ENCODE data around the gene PTPRN2. TPM values are rescaled to one million over a fixed set of nuclear protein-coding genes. Genes with fewer than 3 reads are reported as not detected.

The PTPRN2 gene
- total and polyA plus RNA-seq, 2 of the 13 experiments (the other 11 are each of a cell fraction or from before 2014, with no cell fraction given) = 2.5 to 24.2 TPM

GRCh38 chr7:157752832-157753291 lies 834.8 kb downstream of the PTPRN2 start:
- Histone ChIP-seq H3K9ac (ENCODE audit: insufficient read depth, low read depth, low read length) (no peak overlapping the region), H3K4me2 (ENCODE audit: low read depth, low read length) (no peak overlapping the region), H3K27me3 (ENCODE audit: control insufficient read depth in 1 of 2, insufficient read depth in 2 of 2, low read length in 2 of 2) (no peaks in the 10 kb centered on the region; a peak in 2 of 5 replicates), H3K36me3 (replicated peaks in 1 of 2; ENCODE audit: control insufficient read depth in 1 of 2, insufficient read depth in 2 of 2, low read length in 2 of 2) (no peaks in the 10 kb centered on the region), H3K79me2 (ENCODE audit: insufficient read depth, low read length) (no peaks in the 10 kb centered on the region), H2AFZ (ENCODE audit: low read length) (no peak overlapping the region), H3K9me3 (ENCODE audit: low read length) (no peaks in the 10 kb centered on the region), H3K4me1 (ENCODE audit: insufficient read depth, low read length) (no peaks in the 10 kb centered on the region), H3K27ac (ENCODE audit: extremely low read length, insufficient read depth, low read length) (no peak overlapping the region), H3K4me3 (replicated peaks in 1 of 3; ENCODE audit: insufficient read depth in 1 of 3, low read depth in 2 of 3, low read length in 3 of 3) (no peak overlapping the region), H4K20me1 (ENCODE audit: insufficient read depth, low read length) (peaks cover 9% of the 10 kb centered on the region; the same call in 1 of the 2 replicates)
- WGBS (ENCODE audit: low lambda C conversion rate) = 71% methylated on average over 13 of the region's 18 CpGs
- ATAC-seq = no peak; the same call in 2 of the 3 replicates
- no TSS peak for BruUV-seq (replicated peaks)
- DNase-seq (ENCODE audit: low spot score) = no peak
- FAIRE-seq = no peak
- ChIA-PET POLR2A (no interaction called here), CTCF (ENCODE audit: low intra/inter-chr PET ratio, low total read pairs) (no interaction called here)
- intact Hi-C loops (cut with micrococcal nuclease; ENCODE audit: unreplicated experiment) = no loop called here
- in situ Hi-C loops (cut with HindIII; ENCODE audit: extremely low pct_ligation_motif_present, low pct_unique_long_range_greater_than_20kb) = no loop called here
- no peak for TF ChIP-seq GATAD1 (CRISPR knock-in tag; IDR thresholded peaks at IDR 0.05)
- TF ChIP-seq, protein P1, sequence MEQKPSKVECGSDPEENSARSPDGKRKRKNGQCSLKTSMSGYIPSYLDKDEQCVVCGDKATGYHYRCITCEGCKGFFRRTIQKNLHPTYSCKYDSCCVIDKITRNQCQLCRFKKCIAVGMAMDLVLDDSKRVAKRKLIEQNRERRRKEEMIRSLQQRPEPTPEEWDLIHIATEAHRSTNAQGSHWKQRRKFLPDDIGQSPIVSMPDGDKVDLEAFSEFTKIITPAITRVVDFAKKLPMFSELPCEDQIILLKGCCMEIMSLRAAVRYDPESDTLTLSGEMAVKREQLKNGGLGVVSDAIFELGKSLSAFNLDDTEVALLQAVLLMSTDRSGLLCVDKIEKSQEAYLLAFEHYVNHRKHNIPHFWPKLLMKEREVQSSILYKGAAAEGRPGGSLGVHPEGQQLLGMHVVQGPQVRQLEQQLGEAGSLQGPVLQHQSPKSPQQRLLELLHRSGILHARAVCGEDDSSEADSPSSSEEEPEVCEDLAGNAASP (CRISPR knock-in tag; IDR thresholded peaks at IDR 0.05; ENCODE audit: borderline replicate concordance) = no peak
- no peak for TF ChIP-seq TFDP2 (CRISPR knock-in tag; IDR thresholded peaks at IDR 0.05)
- no peak for TF ChIP-seq NONO (IDR thresholded peaks at IDR 0.05)
- TF ChIP-seq NONO (CRISPR knock-in tag; conservative IDR thresholded peaks at IDR 0.05) = no peak
- TF ChIP-seq, protein P2, sequence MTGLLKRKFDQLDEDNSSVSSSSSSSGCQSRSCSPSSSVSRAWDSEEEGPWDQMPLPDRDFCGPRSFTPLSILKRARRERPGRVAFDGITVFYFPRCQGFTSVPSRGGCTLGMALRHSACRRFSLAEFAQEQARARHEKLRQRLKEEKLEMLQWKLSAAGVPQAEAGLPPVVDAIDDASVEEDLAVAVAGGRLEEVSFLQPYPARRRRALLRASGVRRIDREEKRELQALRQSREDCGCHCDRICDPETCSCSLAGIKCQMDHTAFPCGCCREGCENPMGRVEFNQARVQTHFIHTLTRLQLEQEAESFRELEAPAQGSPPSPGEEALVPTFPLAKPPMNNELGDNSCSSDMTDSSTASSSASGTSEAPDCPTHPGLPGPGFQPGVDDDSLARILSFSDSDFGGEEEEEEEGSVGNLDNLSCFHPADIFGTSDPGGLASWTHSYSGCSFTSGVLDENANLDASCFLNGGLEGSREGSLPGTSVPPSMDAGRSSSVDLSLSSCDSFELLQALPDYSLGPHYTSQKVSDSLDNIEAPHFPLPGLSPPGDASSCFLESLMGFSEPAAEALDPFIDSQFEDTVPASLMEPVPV (CRISPR knock-in tag; IDR thresholded peaks at IDR 0.05) = no peak
- TF ChIP-seq ZNF558 (CRISPR knock-in tag; IDR thresholded peaks at IDR 0.05; ENCODE audit: borderline replicate concordance) = no peak
- TF ChIP-seq CAMTA2 (CRISPR knock-in tag; IDR thresholded peaks at IDR 0.05; ENCODE audit: borderline replicate concordance) = no peak
- no peak for TF ChIP-seq TEAD2 (CRISPR knock-in tag; IDR thresholded peaks at IDR 0.05)
- no peak for TF ChIP-seq THYN1 (CRISPR knock-in tag; IDR thresholded peaks at IDR 0.05; ENCODE audit: borderline replicate concordance, low read depth)
- no peak for TF ChIP-seq ZNF512B (CRISPR knock-in tag; IDR thresholded peaks at IDR 0.05; ENCODE audit: borderline replicate concordance)
- no peak for TF ChIP-seq ZNF782 (CRISPR knock-in tag; IDR thresholded peaks at IDR 0.05; ENCODE audit: borderline replicate concordance)
- TF ChIP-seq, protein P3, sequence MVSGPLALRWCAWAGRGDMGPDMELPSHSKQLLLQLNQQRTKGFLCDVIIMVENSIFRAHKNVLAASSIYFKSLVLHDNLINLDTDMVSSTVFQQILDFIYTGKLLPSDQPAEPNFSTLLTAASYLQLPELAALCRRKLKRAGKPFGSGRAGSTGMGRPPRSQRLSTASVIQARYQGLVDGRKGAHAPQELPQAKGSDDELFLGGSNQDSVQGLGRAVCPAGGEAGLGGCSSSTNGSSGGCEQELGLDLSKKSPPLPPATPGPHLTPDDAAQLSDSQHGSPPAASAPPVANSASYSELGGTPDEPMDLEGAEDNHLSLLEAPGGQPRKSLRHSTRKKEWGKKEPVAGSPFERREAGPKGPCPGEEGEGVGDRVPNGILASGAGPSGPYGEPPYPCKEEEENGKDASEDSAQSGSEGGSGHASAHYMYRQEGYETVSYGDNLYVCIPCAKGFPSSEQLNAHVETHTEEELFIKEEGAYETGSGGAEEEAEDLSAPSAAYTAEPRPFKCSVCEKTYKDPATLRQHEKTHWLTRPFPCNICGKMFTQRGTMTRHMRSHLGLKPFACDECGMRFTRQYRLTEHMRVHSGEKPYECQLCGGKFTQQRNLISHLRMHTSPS (CRISPR knock-in tag; IDR thresholded peaks at IDR 0.05; ENCODE audit: low read depth) = no peak
- no peak for TF ChIP-seq CCAR2 (optimal IDR thresholded peaks at IDR 0.05; ENCODE audit: low read depth, low read length)
- TF ChIP-seq BCL6 (CRISPR knock-in tag; IDR thresholded peaks at IDR 0.05) = no peak
